AG09309 (cell line): ENCODE results near the gene CTU2.

Experiments used
- DNase-seq: peaks from one replicate; pipeline ENCODE4 v3.0.0-alpha.2; 2010; ENCODE audit warnings: low read depth
- H3K4me3 ChIP-seq: 2 replicates; pipeline ENCODE4 v1.5.1; 2011; ENCODE audit warnings: mild to moderate bottlenecking, low read depth, low read length, moderate library complexity; ENCODE audit not compliant: control insufficient read depth
- TF ChIP-seq, protein P1 (sequence below): IDR thresholded peaks from 2 replicates; pipeline ENCODE4 v1.5.1; 2011; ENCODE audit warnings: mild to moderate bottlenecking, low read depth, low read length, inconsistent platforms; ENCODE audit not compliant: insufficient read depth, control insufficient read depth; ENCODE audit errors: missing control alignments

CTU2 gene

DNA sequence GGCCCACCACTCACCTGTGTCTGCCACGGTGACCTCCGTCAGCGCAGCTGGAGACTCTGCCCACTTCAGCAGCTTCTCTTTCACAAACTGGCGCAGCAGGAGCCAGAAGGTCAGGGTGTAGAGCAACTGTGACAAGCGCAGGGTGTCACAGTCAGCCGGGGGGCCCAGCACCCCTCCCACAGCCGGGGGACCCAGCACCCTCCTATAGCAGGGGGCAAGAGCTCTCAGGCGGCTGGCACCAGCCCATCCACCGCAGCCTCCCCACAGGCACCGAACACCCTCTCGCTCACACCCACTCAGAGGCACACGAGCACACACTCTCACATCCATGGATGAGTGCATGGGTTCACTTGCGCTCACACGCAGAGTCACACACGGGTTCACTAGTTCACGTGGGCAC, 28.8 kb downstream of the CTU2 start:
- DNase-seq, result no peak
- no peak overlapping the region for H3K4me3 ChIP-seq
- TF ChIP-seq, protein P1, sequence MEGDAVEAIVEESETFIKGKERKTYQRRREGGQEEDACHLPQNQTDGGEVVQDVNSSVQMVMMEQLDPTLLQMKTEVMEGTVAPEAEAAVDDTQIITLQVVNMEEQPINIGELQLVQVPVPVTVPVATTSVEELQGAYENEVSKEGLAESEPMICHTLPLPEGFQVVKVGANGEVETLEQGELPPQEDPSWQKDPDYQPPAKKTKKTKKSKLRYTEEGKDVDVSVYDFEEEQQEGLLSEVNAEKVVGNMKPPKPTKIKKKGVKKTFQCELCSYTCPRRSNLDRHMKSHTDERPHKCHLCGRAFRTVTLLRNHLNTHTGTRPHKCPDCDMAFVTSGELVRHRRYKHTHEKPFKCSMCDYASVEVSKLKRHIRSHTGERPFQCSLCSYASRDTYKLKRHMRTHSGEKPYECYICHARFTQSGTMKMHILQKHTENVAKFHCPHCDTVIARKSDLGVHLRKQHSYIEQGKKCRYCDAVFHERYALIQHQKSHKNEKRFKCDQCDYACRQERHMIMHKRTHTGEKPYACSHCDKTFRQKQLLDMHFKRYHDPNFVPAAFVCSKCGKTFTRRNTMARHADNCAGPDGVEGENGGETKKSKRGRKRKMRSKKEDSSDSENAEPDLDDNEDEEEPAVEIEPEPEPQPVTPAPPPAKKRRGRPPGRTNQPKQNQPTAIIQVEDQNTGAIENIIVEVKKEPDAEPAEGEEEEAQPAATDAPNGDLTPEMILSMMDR, result no peak

DNA sequence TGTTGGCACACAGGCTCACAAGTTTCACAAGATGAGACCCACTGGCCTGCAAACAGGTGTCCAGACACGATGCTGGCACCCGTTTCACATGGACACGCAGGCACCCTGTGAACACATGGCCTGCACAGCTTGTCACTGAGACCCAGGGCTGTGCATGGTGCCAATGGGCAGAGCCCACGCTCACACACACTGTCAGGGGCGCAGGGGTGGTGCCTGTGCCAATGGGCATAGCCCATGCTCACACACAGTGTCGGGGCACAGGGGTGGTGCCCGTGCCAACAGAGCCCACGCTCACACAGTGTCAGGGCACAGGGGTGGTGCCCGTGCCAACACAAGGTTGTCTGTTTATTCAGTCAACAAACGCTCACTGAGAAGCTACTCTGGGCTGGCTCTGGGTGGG, 29.3 kb downstream of the CTU2 start:
- DNase-seq, result no peak
- H3K4me3 ChIP-seq, result no peak overlapping the region
- TF ChIP-seq, protein P1, result no peak

DNA sequence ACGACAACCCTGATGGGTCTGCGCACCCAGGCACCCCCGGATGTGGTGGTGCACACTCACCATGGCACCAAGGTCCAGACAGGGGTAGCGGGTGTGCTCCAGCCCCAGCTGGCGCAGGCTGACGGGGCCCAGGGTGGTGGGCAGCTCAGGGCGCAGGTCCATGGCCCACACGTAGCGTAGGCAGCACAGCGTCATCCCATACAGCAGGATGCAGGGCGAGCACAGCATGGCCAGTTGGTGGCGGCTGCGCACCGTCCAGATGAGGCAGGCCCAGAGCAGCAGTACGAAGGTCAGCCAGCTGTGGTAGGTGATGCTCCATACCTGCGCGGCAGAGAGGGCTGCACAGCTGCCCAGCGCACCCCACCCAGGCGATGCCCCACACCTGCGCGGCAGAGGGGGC, 29.8 kb downstream of the CTU2 start:
- TF ChIP-seq, protein P1, result no peak
- no peak for DNase-seq
- no peak overlapping the region for H3K4me3 ChIP-seq

DNA sequence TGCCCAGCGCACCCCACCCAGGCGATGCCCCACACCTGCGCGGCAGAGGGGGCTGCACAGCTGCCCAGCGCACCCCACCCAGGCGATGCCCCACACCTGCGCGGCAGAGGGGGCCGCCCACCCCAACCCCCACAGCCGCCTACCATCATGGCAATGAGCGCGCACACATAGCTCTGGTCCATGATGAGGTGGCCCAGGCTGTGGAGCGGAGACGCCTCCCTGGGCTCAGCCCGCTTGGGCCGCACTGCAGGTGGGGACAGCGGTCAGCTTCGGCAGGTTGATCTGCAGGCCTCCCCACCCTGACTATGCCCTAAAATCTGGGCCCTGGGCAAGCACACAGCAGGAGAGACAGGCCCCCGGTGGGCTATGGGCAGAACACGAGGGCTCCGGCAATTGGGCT, 30.2 kb downstream of the CTU2 start:
- DNase-seq, result no peak
- TF ChIP-seq, protein P1, result no peak
- H3K4me3 ChIP-seq, result no peak overlapping the region

DNA sequence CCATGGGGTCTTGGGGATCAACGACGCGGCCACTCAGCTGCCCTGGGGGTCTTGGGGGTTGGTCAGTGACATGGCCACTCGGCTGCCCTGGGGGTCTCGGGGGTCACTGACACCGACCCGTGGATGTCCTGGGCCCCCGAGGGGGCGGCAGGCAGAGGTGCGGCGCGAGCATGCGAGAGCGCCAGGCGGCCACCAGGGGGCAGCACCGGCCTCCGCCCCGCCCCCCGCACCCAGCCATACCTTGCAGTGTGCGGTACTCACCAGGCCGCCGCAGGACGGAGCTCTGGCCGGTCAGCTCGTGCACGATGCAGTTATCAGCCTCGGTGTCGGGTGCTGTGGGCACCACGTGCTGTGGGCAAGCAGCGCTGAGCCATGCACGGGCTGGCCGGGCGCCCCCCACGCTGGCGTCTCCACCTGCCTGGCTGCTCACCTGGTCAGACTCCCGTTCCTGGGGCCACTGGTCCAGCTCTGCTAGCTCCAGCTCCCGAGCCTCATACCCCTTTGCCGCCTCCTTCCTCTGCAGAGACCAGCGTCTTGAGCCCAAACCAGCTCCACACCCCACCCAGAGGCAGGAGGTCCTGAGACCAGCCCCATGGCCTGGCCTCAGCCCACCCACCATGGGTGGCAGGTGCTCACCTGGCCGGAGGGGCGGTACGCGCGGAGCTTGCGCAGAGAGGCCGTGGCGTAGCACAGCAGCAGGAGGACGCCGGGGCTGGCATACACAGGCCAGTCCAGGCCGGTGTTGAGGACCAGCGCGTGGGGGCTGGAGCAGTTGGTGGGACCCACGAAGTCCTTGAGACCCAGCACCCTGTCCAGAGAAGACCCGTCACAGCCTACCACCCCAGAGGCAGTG, 31.2 kb downstream of the CTU2 start:
- TF ChIP-seq, protein P1, result peak; percentile 61
- DNase-seq, result no peak
- H3K4me3 ChIP-seq, result no peak overlapping the region

DNA sequence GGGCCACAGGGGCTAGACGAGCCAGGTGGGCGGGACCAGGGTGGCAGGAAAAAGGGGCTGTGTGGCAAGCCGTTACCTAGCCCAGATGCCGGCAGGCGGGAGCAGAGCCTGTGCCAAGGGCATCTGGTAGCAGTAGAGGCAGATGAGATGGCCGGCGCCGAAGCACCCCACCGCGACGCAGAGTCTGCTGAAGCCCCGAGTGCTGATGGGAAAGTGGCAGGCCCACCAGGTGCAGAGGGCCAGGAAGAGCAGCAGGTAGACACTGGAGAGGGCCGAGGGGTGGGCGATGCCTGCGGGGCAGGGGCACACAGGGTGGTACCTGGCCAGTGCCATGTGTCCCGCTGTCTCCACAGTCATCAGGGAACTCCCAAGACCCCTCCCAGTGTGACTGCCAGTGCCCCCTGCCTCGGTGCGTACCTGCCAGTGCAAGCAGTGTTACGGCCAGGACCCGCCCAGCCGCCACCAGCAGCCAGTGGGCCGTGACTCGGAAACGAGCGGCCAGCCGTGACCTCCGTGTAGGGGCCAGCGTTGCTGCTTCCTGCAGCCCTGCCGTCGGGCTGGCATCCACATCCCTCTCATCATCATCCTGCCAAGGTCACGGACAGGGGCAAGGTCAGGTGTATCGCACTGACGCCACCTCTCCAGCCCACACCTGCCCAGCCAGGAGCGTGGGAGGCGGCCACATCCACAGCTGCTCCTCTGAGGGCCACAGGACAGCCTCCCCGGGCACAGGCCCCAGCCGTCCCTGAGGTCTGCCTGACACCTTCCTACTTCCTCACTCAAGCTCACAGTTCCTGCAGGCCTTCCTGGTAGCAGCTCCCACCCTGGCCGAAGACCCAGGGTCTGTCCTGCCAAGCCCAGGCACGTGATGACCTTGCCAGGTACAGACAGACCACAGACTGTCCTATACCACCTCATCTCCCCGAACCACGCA, 32.1 kb downstream of the CTU2 start:
- DNase-seq, result no peak
- no peak overlapping the region for H3K4me3 ChIP-seq
- TF ChIP-seq, protein P1, result no peak
